ENCODE data around the gene ADGRF5.

The ADGRF5 gene

GRCh38 chr6:46904117-46904516 lies 17.6 kb downstream of the ADGRF5 start:
- Histone ChIP-seq H3K27me3 (replicated peaks in 2 of 5; ENCODE audit: control insufficient read depth in 4 of 5, insufficient read depth in 5 of 5, low read length in 4 of 5) (no peaks in the 10 kb centered on the region), H3K9me3 (ENCODE audit: control extremely low read depth in 1 of 5, control insufficient read depth in 4 of 5, insufficient read depth in 2 of 5, low read depth in 1 of 5, low read length in 4 of 5) (no peaks in the 10 kb centered on the region), H3K4me1 (ENCODE audit: control extremely low read depth in 1 of 4, control insufficient read depth in 4 of 4, insufficient read depth in 4 of 4, low read length in 3 of 4) (peaks cover 0 to 15% (median 1%) of the 10 kb centered on the region in 4 experiments), H3K36me3 (ENCODE audit: control insufficient read depth in 4 of 4, insufficient read depth in 4 of 4, low read length in 3 of 4) (no peaks in the 10 kb centered on the region), H3K27ac (ENCODE audit: insufficient read depth in 1 of 2, low read depth in 1 of 2, low read length in 2 of 2, poor library complexity in 1 of 2, severe bottlenecking in 2 of 2) (no peak overlapping the region), H3K4me3 (ENCODE audit: control insufficient read depth in 1 of 7, extremely low read depth in 1 of 7, insufficient read depth in 4 of 7, low read depth in 2 of 7, low read length in 6 of 7) (no peak overlapping the region)
- DNase-seq: no peak
- ChIA-PET CTCF (interaction anchor here (1.1 to 1.3 kb wide), 2 partner anchors 12 to 17 kb away, joined by 3 to 4 read pairs; partner anchors contain the start of gene ADGRF5), POLR2A (no interaction called here)
- no CpG with 5 or more reads among the region's 3 CpGs for WGBS (ENCODE audit: insufficient coverage)

- H3K4me3 ChIP-seq (ENCODE audit: control insufficient read depth in 1 of 7, extremely low read depth in 1 of 7, insufficient read depth in 4 of 7, low read depth in 2 of 7, low read length in 6 of 7): no peak overlapping the region
- no peaks in the 10 kb centered on the region for H3K27me3 ChIP-seq (replicated peaks in 2 of 5; ENCODE audit: control insufficient read depth in 4 of 5, insufficient read depth in 5 of 5, low read length in 4 of 5)
- no peaks in the 10 kb centered on the region for H3K36me3 ChIP-seq (ENCODE audit: control insufficient read depth in 4 of 4, insufficient read depth in 4 of 4, low read length in 3 of 4)
- CTCF ChIA-PET: interaction anchor here (0.9 to 1.1 kb wide), 2 partner anchors 13 to 17 kb away, joined by 3 read pairs; no protein-coding TSS in a partner anchor
- WGBS (ENCODE audit: insufficient coverage): 97% methylated on average over 4 of the region's 4 CpGs
- no peak for DNase-seq
- H3K9me3 ChIP-seq (ENCODE audit: control extremely low read depth in 1 of 5, control insufficient read depth in 4 of 5, insufficient read depth in 2 of 5, low read depth in 1 of 5, low read length in 4 of 5): no peaks in the 10 kb centered on the region
- POLR2A ChIA-PET: no interaction called here
- H3K4me1 ChIP-seq (ENCODE audit: control extremely low read depth in 1 of 4, control insufficient read depth in 4 of 4, insufficient read depth in 4 of 4, low read length in 3 of 4): peaks cover 0 to 15% (median 1%) of the 10 kb centered on the region in 4 experiments
- no peak overlapping the region for H3K27ac ChIP-seq (ENCODE audit: insufficient read depth in 1 of 2, low read depth in 1 of 2, low read length in 2 of 2, poor library complexity in 1 of 2, severe bottlenecking in 2 of 2)
Measured at GRCh38 chr6:46903175-46903574, 18.6 kb downstream of the ADGRF5 start.

GRCh38 chr6:46901882-46902314 lies 19.8 kb downstream of the ADGRF5 start:
- Histone ChIP-seq H3K36me3 (ENCODE audit: control insufficient read depth in 4 of 4, insufficient read depth in 4 of 4, low read length in 3 of 4) (no peaks in the 10 kb centered on the region), H3K27me3 (replicated peaks in 2 of 5; ENCODE audit: control insufficient read depth in 4 of 5, insufficient read depth in 5 of 5, low read length in 4 of 5) (no peaks in the 10 kb centered on the region), H3K9me3 (ENCODE audit: control extremely low read depth in 1 of 5, control insufficient read depth in 4 of 5, insufficient read depth in 2 of 5, low read depth in 1 of 5, low read length in 4 of 5) (no peaks in the 10 kb centered on the region), H3K27ac (ENCODE audit: insufficient read depth in 1 of 2, low read depth in 1 of 2, low read length in 2 of 2, poor library complexity in 1 of 2, severe bottlenecking in 2 of 2) (no peak overlapping the region), H3K4me3 (ENCODE audit: control insufficient read depth in 1 of 7, extremely low read depth in 1 of 7, insufficient read depth in 4 of 7, low read depth in 2 of 7, low read length in 6 of 7) (no peak overlapping the region), H3K4me1 (ENCODE audit: control extremely low read depth in 1 of 4, control insufficient read depth in 4 of 4, insufficient read depth in 4 of 4, low read length in 3 of 4) (peaks cover 0 to 15% (median 1%) of the 10 kb centered on the region in 4 experiments)
- ChIA-PET POLR2A (no interaction called here), CTCF (no interaction called here)
- DNase-seq: no peak
- WGBS (ENCODE audit: insufficient coverage): 67% methylated on average over 4 of the region's 5 CpGs

GRCh38 chr6:46900266-46900665 lies 21.5 kb downstream of the ADGRF5 start:
- no CpG with 5 or more reads among the region's 3 CpGs for WGBS (ENCODE audit: insufficient coverage)
- ChIA-PET CTCF (no interaction called here), POLR2A (interaction anchor here (0.9 kb wide), 1 partner anchor 18 kb away, joined by 3 read pairs; no protein-coding TSS in a partner anchor)

GRCh38 chr6:46899659-46900058 lies 22.1 kb downstream of the ADGRF5 start:
- Histone ChIP-seq H3K4me1 (ENCODE audit: control extremely low read depth in 1 of 4, control insufficient read depth in 4 of 4, insufficient read depth in 4 of 4, low read length in 3 of 4) (peaks cover 0 to 15% (median 1%) of the 10 kb centered on the region in 4 experiments), H3K27ac (ENCODE audit: insufficient read depth in 1 of 2, low read depth in 1 of 2, low read length in 2 of 2, poor library complexity in 1 of 2, severe bottlenecking in 2 of 2) (no peak overlapping the region), H3K27me3 (replicated peaks in 2 of 5; ENCODE audit: control insufficient read depth in 4 of 5, insufficient read depth in 5 of 5, low read length in 4 of 5) (no peaks in the 10 kb centered on the region), H3K36me3 (ENCODE audit: control insufficient read depth in 4 of 4, insufficient read depth in 4 of 4, low read length in 3 of 4) (no peaks in the 10 kb centered on the region), H3K9me3 (ENCODE audit: control extremely low read depth in 1 of 5, control insufficient read depth in 4 of 5, insufficient read depth in 2 of 5, low read depth in 1 of 5, low read length in 4 of 5) (no peaks in the 10 kb centered on the region), H3K4me3 (ENCODE audit: control insufficient read depth in 1 of 7, extremely low read depth in 1 of 7, insufficient read depth in 4 of 7, low read depth in 2 of 7, low read length in 6 of 7) (no peak overlapping the region)
- no peak for DNase-seq
- WGBS (ENCODE audit: insufficient coverage): 87% methylated on average over 4 of the region's 4 CpGs
- ChIA-PET CTCF (no interaction called here), POLR2A (interaction anchor here (0.9 kb wide), 1 partner anchor 17 kb away, joined by 3 read pairs; no protein-coding TSS in a partner anchor)

More at GRCh38 chr6:46900266-46900665, 21.5 kb downstream of the ADGRF5 start:
- Histone ChIP-seq H3K36me3 (ENCODE audit: control insufficient read depth in 4 of 4, insufficient read depth in 4 of 4, low read length in 3 of 4) (no peaks in the 10 kb centered on the region), H3K27me3 (replicated peaks in 2 of 5; ENCODE audit: control insufficient read depth in 4 of 5, insufficient read depth in 5 of 5, low read length in 4 of 5) (no peaks in the 10 kb centered on the region), H3K4me3 (ENCODE audit: control insufficient read depth in 1 of 7, extremely low read depth in 1 of 7, insufficient read depth in 4 of 7, low read depth in 2 of 7, low read length in 6 of 7) (no peak overlapping the region), H3K27ac (ENCODE audit: insufficient read depth in 1 of 2, low read depth in 1 of 2, low read length in 2 of 2, poor library complexity in 1 of 2, severe bottlenecking in 2 of 2) (no peak overlapping the region), H3K9me3 (ENCODE audit: control extremely low read depth in 1 of 5, control insufficient read depth in 4 of 5, insufficient read depth in 2 of 5, low read depth in 1 of 5, low read length in 4 of 5) (no peaks in the 10 kb centered on the region), H3K4me1 (ENCODE audit: control extremely low read depth in 1 of 4, control insufficient read depth in 4 of 4, insufficient read depth in 4 of 4, low read length in 3 of 4) (peaks cover 0 to 15% (median 1%) of the 10 kb centered on the region in 4 experiments)
- peak in 1 of 3 donors; percentile 5 for DNase-seq

- Histone ChIP-seq H3K27me3 (replicated peaks in 2 of 5; ENCODE audit: control insufficient read depth in 4 of 5, insufficient read depth in 5 of 5, low read length in 4 of 5) (no peaks in the 10 kb centered on the region), H3K9me3 (ENCODE audit: control extremely low read depth in 1 of 5, control insufficient read depth in 4 of 5, insufficient read depth in 2 of 5, low read depth in 1 of 5, low read length in 4 of 5) (no peaks in the 10 kb centered on the region), H3K4me3 (ENCODE audit: control insufficient read depth in 1 of 7, extremely low read depth in 1 of 7, insufficient read depth in 4 of 7, low read depth in 2 of 7, low read length in 6 of 7) (no peak overlapping the region), H3K36me3 (ENCODE audit: control insufficient read depth in 4 of 4, insufficient read depth in 4 of 4, low read length in 3 of 4) (no peaks in the 10 kb centered on the region), H3K27ac (ENCODE audit: insufficient read depth in 1 of 2, low read depth in 1 of 2, low read length in 2 of 2, poor library complexity in 1 of 2, severe bottlenecking in 2 of 2) (no peak overlapping the region), H3K4me1 (ENCODE audit: control extremely low read depth in 1 of 4, control insufficient read depth in 4 of 4, insufficient read depth in 4 of 4, low read length in 3 of 4) (peaks cover 0 to 15% (median 1%) of the 10 kb centered on the region in 4 experiments)
- DNase-seq: no peak
- ChIA-PET POLR2A (no interaction called here), CTCF (interaction anchor here (0.8 kb wide), 1 partner anchor 133 kb away, joined by 3 read pairs; no protein-coding TSS in a partner anchor)
- WGBS (ENCODE audit: insufficient coverage): 80% methylated on average over 2 of the region's 2 CpGs
Measured at GRCh38 chr6:46898006-46898405, 23.7 kb downstream of the ADGRF5 start.

GRCh38 chr6:46896871-46897270 lies 24.9 kb downstream of the ADGRF5 start:
- no peak for DNase-seq
- H3K4me1 ChIP-seq (ENCODE audit: control extremely low read depth in 1 of 4, control insufficient read depth in 4 of 4, insufficient read depth in 4 of 4, low read length in 3 of 4): peaks cover 0 to 12% (median 0%) of the 10 kb centered on the region in 4 experiments
- H3K4me3 ChIP-seq (ENCODE audit: control insufficient read depth in 1 of 7, extremely low read depth in 1 of 7, insufficient read depth in 4 of 7, low read depth in 2 of 7, low read length in 6 of 7): no peak overlapping the region
- ChIA-PET POLR2A (no interaction called here), CTCF (no interaction called here)
- no peaks in the 10 kb centered on the region for H3K36me3 ChIP-seq (ENCODE audit: control insufficient read depth in 4 of 4, insufficient read depth in 4 of 4, low read length in 3 of 4)
- H3K9me3 ChIP-seq (ENCODE audit: control extremely low read depth in 1 of 5, control insufficient read depth in 4 of 5, insufficient read depth in 2 of 5, low read depth in 1 of 5, low read length in 4 of 5): no peaks in the 10 kb centered on the region
- no peaks in the 10 kb centered on the region for H3K27me3 ChIP-seq (replicated peaks in 2 of 5; ENCODE audit: control insufficient read depth in 4 of 5, insufficient read depth in 5 of 5, low read length in 4 of 5)
- no peak overlapping the region for H3K27ac ChIP-seq (ENCODE audit: insufficient read depth in 1 of 2, low read depth in 1 of 2, low read length in 2 of 2, poor library complexity in 1 of 2, severe bottlenecking in 2 of 2)

Measured in common myeloid progenitor, CD34-positive (primary cell).